COLO829 (cell line): Measurements from ENCODE around the gene MTERF1.
A peak's percentile ranks its signal among the peaks of the same experiment; 100 is the strongest.
"Not testable (repeated sequence)": the region's sequence is repeated elsewhere in the genome, so short reads cannot be mapped to it uniquely, and the experiment has no call there.

Source experiments
- DNase-seq: peaks from one replicate; pipeline ENCODE4 v3.0.0; 2012; ENCODE audit warnings: low spot score

The MTERF1 gene

GRCh38 chr7:91880413-91881241, at the start of gene MTERF1:
Gene MTERF1, minus strand, starts transcription at chr7:91880702. Its CDS starts 619 bp downstream, at chr7:91880083.
- DNase-seq = peak; percentile 81

- DNase-seq = no peak
Measured at GRCh38 chr7:91929463-91929862, 49.0 kb upstream of the MTERF1 start.

- no peak for DNase-seq
Measured at GRCh38 chr7:91927912-91928311, 47.4 kb upstream of the MTERF1 start.

GRCh38 chr7:91922857-91923256, 42.4 kb upstream of the MTERF1 start:
- DNase-seq = no peak

GRCh38 chr7:91918356-91918755, 37.9 kb upstream of the MTERF1 start:
- DNase-seq = no peak

GRCh38 chr7:91916051-91916440, 35.5 kb upstream of the MTERF1 start:
- DNase-seq = no peak

GRCh38 chr7:91915401-91916050, 35.0 kb upstream of the MTERF1 start:
- DNase-seq = no peak

GRCh38 chr7:91913612-91914011, 33.1 kb upstream of the MTERF1 start:
- DNase-seq = no peak

- peak; percentile 64 for DNase-seq
Measured at GRCh38 chr7:91912494-91912893, 32.0 kb upstream of the MTERF1 start.

- no peak for DNase-seq
Measured at GRCh38 chr7:91911121-91911520, 30.6 kb upstream of the MTERF1 start.

- DNase-seq = no peak
Measured at GRCh38 chr7:91910171-91910570, 29.7 kb upstream of the MTERF1 start.

GRCh38 chr7:91899563-91899962, 19.1 kb upstream of the MTERF1 start:
- no peak for DNase-seq

GRCh38 chr7:91898240-91898992, 17.9 kb upstream of the MTERF1 start:
- no peak for DNase-seq

- no peak for DNase-seq
Measured at GRCh38 chr7:91894781-91895480, 14.4 kb upstream of the MTERF1 start.

- not testable (repeated sequence) for DNase-seq
Measured at GRCh38 chr7:91893699-91894098, 13.2 kb upstream of the MTERF1 start.

- no peak for DNase-seq
Measured at GRCh38 chr7:91892821-91893340, 12.4 kb upstream of the MTERF1 start.

GRCh38 chr7:91892099-91892705, 11.7 kb upstream of the MTERF1 start:
- no peak for DNase-seq

- DNase-seq = not testable (repeated sequence)
Measured at GRCh38 chr7:91888271-91889175, 8.0 kb upstream of the MTERF1 start.

GRCh38 chr7:91887336-91888213, 7.1 kb upstream of the MTERF1 start:
- not testable (repeated sequence) for DNase-seq
